Loucy (cell line): ENCODE data around the gene JUP.

Experiments
- H2AFZ ChIP-seq: fragments of 200-600 bp; sonication (generic); 2 replicates; pipeline ENCODE4 v1.6.0; 2016; ENCODE audit warnings: antibody characterized with exemption, mild to moderate bottlenecking, low read length, moderate library complexity
- H3F3A ChIP-seq: fragments of 200-600 bp; 2 replicates; pipeline ENCODE4 v1.6.0; 2016; ENCODE audit warnings: antibody characterized with exemption, low read depth, mild to moderate bottlenecking
- H3K27me3 ChIP-seq: fragments of 200-600 bp; sonication (generic); 2 replicates; pipeline ENCODE4 v1.6.1; 2014; ENCODE audit warnings: low read length, mild to moderate bottlenecking; ENCODE audit not compliant: insufficient read depth, poor library complexity, severe bottlenecking
- H3K36me3 ChIP-seq: fragments of 200-600 bp; sonication (generic); 2 replicates; pipeline ENCODE4 v1.6.1; 2016; ENCODE audit warnings: low read length; ENCODE audit not compliant: insufficient read depth
- H3K4me1 ChIP-seq: fragments of 200-600 bp; sonication (generic); 2 replicates; pipeline ENCODE4 v1.5.1; 2014; ENCODE audit warnings: low read length, mild to moderate bottlenecking; ENCODE audit not compliant: insufficient read depth, poor library complexity, severe bottlenecking
- H3K4me2 ChIP-seq: fragments of 200-600 bp; sonication (generic); 2 replicates; pipeline ENCODE4 v1.6.0; 2014; ENCODE audit warnings: antibody characterized with exemption, low read length, low read depth, mild to moderate bottlenecking; ENCODE audit not compliant: poor library complexity, severe bottlenecking
- H3K4me3 ChIP-seq: fragments of 200-600 bp; sonication (generic); 2 replicates; pipeline ENCODE4 v1.5.1; 2014; ENCODE audit warnings: low read length, mild to moderate bottlenecking, mixed read lengths; ENCODE audit not compliant: poor library complexity, severe bottlenecking
- H3K79me2 ChIP-seq: fragments of 200-600 bp; sonication (generic); 2 replicates; pipeline ENCODE4 v1.6.1; 2014; ENCODE audit warnings: low read length; ENCODE audit not compliant: insufficient read depth
- H3K9ac ChIP-seq: fragments of 200-600 bp; sonication (generic); 2 replicates; pipeline ENCODE4 v1.6.0; 2014; ENCODE audit warnings: mild to moderate bottlenecking, low read depth, low read length, moderate library complexity; ENCODE audit not compliant: poor library complexity, severe bottlenecking
- H3K9me2 ChIP-seq: fragments of 200-600 bp; sonication (generic); replicated peaks from 2 replicates; pipeline ENCODE4 v1.6.1; 2016; ENCODE audit warnings: low read depth, low read length, mixed read lengths
- H3K9me3 ChIP-seq: fragments of 200-600 bp; sonication (generic); 2 replicates; pipeline ENCODE4 v1.6.1; 2014; ENCODE audit warnings: mild to moderate bottlenecking, antibody characterized with exemption, low read length, low read depth; ENCODE audit not compliant: insufficient read depth
- H4K20me1 ChIP-seq: fragments of 200-600 bp; sonication (generic); 2 replicates; pipeline ENCODE4 v1.6.0; 2014; ENCODE audit warnings: antibody characterized with exemption, low read length, mild to moderate bottlenecking; ENCODE audit not compliant: insufficient read depth, poor library complexity, severe bottlenecking
- CTCF ChIP-seq: fragments of 200-600 bp; sonication (generic); conservative IDR thresholded peaks from 2 replicates; pipeline ENCODE4 v1.5.1; 2014; ENCODE audit warnings: mild to moderate bottlenecking, antibody characterized with exemption, low read length
- EZH2phosphoT487 ChIP-seq: fragments of 200-600 bp; IDR thresholded peaks from 2 replicates; pipeline ENCODE4 v1.6.1; 2018; ENCODE audit warnings: antibody characterized with exemption, mild to moderate bottlenecking, moderate library complexity, borderline replicate concordance

JUP gene

GRCh38 chr17:41825175-41825845, 38.8 kb upstream of the JUP start:
- Histone ChIP-seq H3K9me3 (no peaks in the 10 kb centered on the region), H3K4me1 (no peaks in the 10 kb centered on the region), H3F3A (no peaks in the 10 kb centered on the region), H3K27me3 (no peaks in the 10 kb centered on the region), H3K79me2 (no peaks in the 10 kb centered on the region), H3K9ac (no peak overlapping the region), H2AFZ (no peak overlapping the region), H4K20me1 (no peaks in the 10 kb centered on the region), H3K9me2 (no peaks in the 10 kb centered on the region), H3K4me2 (no peak overlapping the region), H3K36me3 (no peaks in the 10 kb centered on the region), H3K4me3 (no peak overlapping the region)
- no peak for TF ChIP-seq CTCF
- no peak for TF ChIP-seq EZH2phosphoT487

DNA sequence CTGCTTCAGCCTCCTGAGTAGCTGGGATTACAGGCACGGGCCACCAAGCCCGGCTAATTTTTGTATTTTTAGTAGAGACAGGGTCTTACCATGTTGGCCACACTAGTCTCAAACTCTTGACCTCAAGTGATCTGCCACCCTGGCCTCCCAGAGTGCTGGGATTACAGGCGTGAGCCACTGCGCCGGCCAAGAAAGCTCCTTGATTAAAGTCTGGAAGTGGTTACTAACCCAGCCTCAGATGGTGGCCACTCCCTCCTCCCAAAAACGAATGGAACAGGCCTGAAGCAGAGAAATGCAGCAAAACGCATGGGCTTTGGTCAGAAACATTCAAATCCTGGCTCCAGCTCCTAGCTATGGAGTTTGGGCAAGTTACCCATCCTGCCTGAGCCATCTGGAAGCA, 37.6 kb upstream of the JUP start:
- Histone ChIP-seq H3K36me3 (no peaks in the 10 kb centered on the region), H3K9me3 (no peaks in the 10 kb centered on the region), H3F3A (no peaks in the 10 kb centered on the region), H3K27me3 (no peaks in the 10 kb centered on the region), H3K79me2 (no peaks in the 10 kb centered on the region), H2AFZ (no peak overlapping the region), H3K9ac (no peak overlapping the region), H3K4me3 (no peak overlapping the region), H4K20me1 (no peaks in the 10 kb centered on the region), H3K4me1 (no peaks in the 10 kb centered on the region), H3K4me2 (no peak overlapping the region), H3K9me2 (no peaks in the 10 kb centered on the region)
- no peak for TF ChIP-seq EZH2phosphoT487
- TF ChIP-seq CTCF, result no peak

GRCh38 chr17:41823580-41823979, 37.1 kb upstream of the JUP start:
- H4K20me1 ChIP-seq, result no peaks in the 10 kb centered on the region
- no peak overlapping the region for H3K4me2 ChIP-seq
- no peaks in the 10 kb centered on the region for H3F3A ChIP-seq
- no peak overlapping the region for H3K9ac ChIP-seq
- no peaks in the 10 kb centered on the region for H3K4me1 ChIP-seq
- no peak overlapping the region for H3K4me3 ChIP-seq
- no peaks in the 10 kb centered on the region for H3K36me3 ChIP-seq
- H3K79me2 ChIP-seq, result no peaks in the 10 kb centered on the region
- TF ChIP-seq EZH2phosphoT487 (no peak), CTCF (no peak)
- no peaks in the 10 kb centered on the region for H3K9me2 ChIP-seq
- H2AFZ ChIP-seq, result no peak overlapping the region
- H3K9me3 ChIP-seq, result no peaks in the 10 kb centered on the region
- no peaks in the 10 kb centered on the region for H3K27me3 ChIP-seq
